Measurements from ENCODE around the gene PFDN5. TPM values are rescaled to one million over a fixed set of nuclear protein-coding genes. Genes with fewer than 3 reads are reported as not detected.

The PFDN5 gene
- total and polyA plus RNA-seq, 9 of the 15 experiments (the other 6 are each of a cell fraction or from before 2014, with no cell fraction given): 361 to 1,636 (median 742) TPM

GRCh38 chr12:53251477-53252348, 43.6 kb upstream of the PFDN5 start (continued):
- TF ChIP-seq MGA (IDR thresholded peaks at IDR 0.05): no peak
- peak; percentile 66 to 73 (median 71) for TF ChIP-seq CTCF (IDR thresholded peaks at IDR 0.05 in 2 of 3, conservative IDR thresholded peaks at IDR 0.05 in 1 of 3; ENCODE audit: insufficient read depth in 2 of 3, low read depth in 1 of 3, low read length in 3 of 3)
- peak in 1 of 3 experiments; percentile 46; a peak in 1 of 6 replicates for TF ChIP-seq ZBTB11 (CRISPR knock-in tag; IDR thresholded peaks at IDR 0.05)
- TF ChIP-seq SREBF2 (CRISPR knock-in tag; IDR thresholded peaks at IDR 0.05): no peak

Data from K562 (cell line).